Fibroblast of lung (primary cell): ENCODE measurements around the gene NINL. TPM values are rescaled to one million over a fixed set of nuclear protein-coding genes. Genes with fewer than 3 reads are reported as not detected.

Experiments used
- DNase-seq, 2 donors: peaks; one replicate each; pipeline versions ENCODE4 v3.0.0 to v3.0.0-alpha.2; 2010; ENCODE audit warnings: low read depth in 2 of 2
- H2AFZ ChIP-seq: 2 replicates; pipeline ENCODE4 v1.5.1; 2012; ENCODE audit warnings: low read length, control low read depth, inconsistent platforms
- H3K27ac ChIP-seq: 2 replicates; pipeline ENCODE4 v1.5.1; 2011; ENCODE audit warnings: low read length, control low read depth; ENCODE audit not compliant: insufficient read depth
- H3K27me3 ChIP-seq: 2 replicates; pipeline ENCODE4 v1.5.1; 2011; ENCODE audit warnings: mild to moderate bottlenecking, low read length; ENCODE audit not compliant: control insufficient read depth, insufficient read depth
- H3K36me3 ChIP-seq: 2 replicates; pipeline ENCODE4 v1.5.1; 2011; ENCODE audit warnings: low read length; ENCODE audit not compliant: control insufficient read depth, insufficient read depth
- H3K4me1 ChIP-seq: 2 replicates; pipeline ENCODE4 v1.5.1; 2011; ENCODE audit warnings: low read length; ENCODE audit not compliant: control insufficient read depth, insufficient read depth; ENCODE audit errors: extremely low read depth
- H3K4me2 ChIP-seq: 2 replicates; pipeline ENCODE4 v1.5.1; 2011; ENCODE audit warnings: low read length, control low read depth; ENCODE audit not compliant: insufficient read depth; ENCODE audit errors: extremely low read depth
- H3K4me3 ChIP-seq, 4 experiments: fragments of 200-600 bp in 1 of 4; sonication (generic) in 1 of 4; replicated peaks in 1 of 4; 2 replicates each; pipeline ENCODE4 v1.5.1; 2011 to 2016; ENCODE audit warnings: low read length in 4 of 4, low read depth in 3 of 4, mild to moderate bottlenecking in 3 of 4, control low read depth in 2 of 4, inconsistent platforms in 1 of 4, mixed read lengths in 1 of 4; ENCODE audit not compliant: insufficient read depth in 1 of 4; ENCODE audit errors: control extremely low read depth in 1 of 4
- H3K79me2 ChIP-seq: 2 replicates; pipeline ENCODE4 v1.5.1; 2012; ENCODE audit warnings: mild to moderate bottlenecking, low read length, inconsistent platforms; ENCODE audit not compliant: control insufficient read depth, insufficient read depth
- H3K9ac ChIP-seq: 2 replicates; pipeline ENCODE4 v1.5.1; 2011; ENCODE audit warnings: mild to moderate bottlenecking, low read length, control low read depth; ENCODE audit not compliant: insufficient read depth
- H3K9me3 ChIP-seq: 2 replicates; pipeline ENCODE4 v1.5.1; 2012; ENCODE audit warnings: low read depth, low read length; ENCODE audit not compliant: control insufficient read depth, insufficient read depth
- H4K20me1 ChIP-seq: 2 replicates; pipeline ENCODE4 v1.5.1; 2011; ENCODE audit warnings: low read length; ENCODE audit not compliant: control insufficient read depth, insufficient read depth; ENCODE audit errors: extremely low read depth
- CTCF ChIP-seq, 2 donors: IDR thresholded peaks in 1 of 2; conservative IDR thresholded peaks in 1 of 2; 1 replicate in 1 of 2; 2 replicates in 1 of 2; pipeline ENCODE4 v1.5.1; 2011 to 2012; ENCODE audit warnings: low read length in 2 of 2, control low read depth in 1 of 2, inconsistent platforms in 1 of 2, low read depth in 1 of 2, mild to moderate bottlenecking in 1 of 2
- EZH2 ChIP-seq: IDR thresholded peaks from 2 replicates; pipeline ENCODE4 v1.5.1; 2012; ENCODE audit warnings: low read length, control low read depth, mild to moderate bottlenecking; ENCODE audit errors: missing control alignments
- polyA plus RNA-seq, 2 donors: library from polyadenylated mRNA; depleted of rRNA in 1 of 2; stranded (reverse) in 1 of 2; unstranded in 1 of 2; fragments of >200 nt; gene quantifications; 2 replicates each; pipeline ENCODE4 v1.2.1, GENCODE V29; 2011 to 2012; ENCODE audit warnings: missing spikeins in 1 of 2
- total RNA-seq: library from RNA; depleted of rRNA; stranded (reverse); fragments of >200 nt; gene quantifications from 2 replicates; pipeline ENCODE4 v1.2.1, GENCODE V29; 2014

Gene NINL
- total and polyA plus RNA-seq, 2 donors (not counting 1 experiment from before 2014, with no cell fraction given): 4.4 to 16.3 TPM

- Histone ChIP-seq H3K9ac (no peak overlapping the region), H3K36me3 (no peaks in the 10 kb centered on the region), H3K4me3 (no peak overlapping the region), H3K4me1 (peaks cover 5% of the 10 kb centered on the region), H3K27ac (no peak overlapping the region), H3K9me3 (no peaks in the 10 kb centered on the region), H3K79me2 (peaks cover 1% of the 10 kb centered on the region), H4K20me1 (no peaks in the 10 kb centered on the region), H3K27me3 (no peaks in the 10 kb centered on the region), H3K4me2 (no peak overlapping the region), H2AFZ (no peak overlapping the region)
- no peak for TF ChIP-seq CTCF (conservative IDR thresholded peaks at IDR 0.05 in 1 of 2, IDR thresholded peaks at IDR 0.05 in 1 of 2; ENCODE audit: low read depth in 1 of 2, low read length in 2 of 2)
- no peak for TF ChIP-seq EZH2
- no peak for DNase-seq
Observed at GRCh38 chr20:25534845-25535244, 50.5 kb downstream of the NINL start.

GRCh38 chr20:25533920-25534700 is 51.2 kb downstream of the NINL start:
- peaks cover under 1% of the 10 kb centered on the region for H3K4me1 ChIP-seq
- no peak overlapping the region for H2AFZ ChIP-seq
- H3K27me3 ChIP-seq: no peaks in the 10 kb centered on the region
- peaks cover 1% of the 10 kb centered on the region for H3K79me2 ChIP-seq
- DNase-seq: no peak
- no peaks in the 10 kb centered on the region for H3K9me3 ChIP-seq
- no peak overlapping the region for H3K4me3 ChIP-seq
- H3K4me2 ChIP-seq: no peak overlapping the region
- no peak overlapping the region for H3K9ac ChIP-seq
- H4K20me1 ChIP-seq: no peaks in the 10 kb centered on the region
- no peak for TF ChIP-seq CTCF (conservative IDR thresholded peaks at IDR 0.05 in 1 of 2, IDR thresholded peaks at IDR 0.05 in 1 of 2; ENCODE audit: low read depth in 1 of 2, low read length in 2 of 2)
- TF ChIP-seq EZH2: no peak
- no peaks in the 10 kb centered on the region for H3K36me3 ChIP-seq
- H3K27ac ChIP-seq: no peak overlapping the region

GRCh38 chr20:25532971-25533391 is 52.4 kb downstream of the NINL start:
- Histone ChIP-seq H3K4me2 (peak overlapping the region; percentile 42), H3K27me3 (no peaks in the 10 kb centered on the region), H3K9me3 (no peaks in the 10 kb centered on the region), H3K27ac (no peak overlapping the region), H3K79me2 (peaks cover 1% of the 10 kb centered on the region), H4K20me1 (no peaks in the 10 kb centered on the region), H3K9ac (no peak overlapping the region), H3K4me3 (peak overlapping the region in 1 of 4 experiments; percentile 15), H3K4me1 (no peaks in the 10 kb centered on the region), H2AFZ (no peak overlapping the region), H3K36me3 (no peaks in the 10 kb centered on the region)
- DNase-seq: peak in 1 of 2 donors; percentile 65
- no peak for TF ChIP-seq CTCF (conservative IDR thresholded peaks at IDR 0.05 in 1 of 2, IDR thresholded peaks at IDR 0.05 in 1 of 2; ENCODE audit: low read depth in 1 of 2, low read length in 2 of 2)
- no peak for TF ChIP-seq EZH2
